Left hindlimb (tissue), 1 donor: ENCODE results near the gene MLLT10.

Source experiments
- DNase-seq: peaks from one replicate; pipeline ENCODE4 v3.0.0-alpha.2; 2018

MLLT10 gene

DNA sequence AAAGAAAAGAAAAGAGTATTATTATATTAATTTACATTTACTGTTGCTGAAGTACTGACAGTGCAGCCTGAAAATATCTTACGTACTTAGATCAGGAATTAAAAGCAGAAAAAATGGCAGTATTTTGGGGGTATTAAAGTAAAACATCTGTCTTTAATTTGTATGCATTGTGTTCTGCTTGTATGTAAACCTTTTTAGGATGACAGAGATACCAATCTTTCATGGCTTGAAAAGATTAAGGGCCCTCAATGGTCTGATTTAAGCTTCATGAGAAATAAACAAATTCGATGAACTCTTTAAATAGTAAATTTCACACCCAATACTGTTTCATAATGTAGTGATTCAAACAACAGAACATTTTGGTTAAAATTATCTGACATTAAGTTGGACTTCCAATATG is 116.3 kb downstream of the MLLT10 start:
- DNase-seq: no peak

DNA sequence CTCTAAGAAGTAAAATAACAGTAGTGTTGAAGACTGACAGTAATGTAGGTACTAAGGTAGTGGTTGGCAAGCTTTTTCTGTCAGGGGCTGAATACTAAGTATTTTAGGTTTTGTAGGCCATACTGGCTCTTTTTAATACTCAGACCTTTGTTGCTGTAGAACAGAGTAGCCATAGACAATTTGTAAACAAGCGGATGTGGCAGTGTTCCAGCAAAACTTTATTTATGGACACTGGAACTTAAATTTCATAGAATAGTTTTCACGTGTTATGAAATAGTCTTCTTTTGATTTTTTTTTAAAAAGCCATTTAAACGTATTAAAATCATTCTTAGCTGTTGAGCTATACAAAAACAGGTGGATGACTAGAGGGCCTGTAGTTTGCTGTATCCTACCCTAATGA is 121.2 kb downstream of the MLLT10 start:
- no peak for DNase-seq

DNA sequence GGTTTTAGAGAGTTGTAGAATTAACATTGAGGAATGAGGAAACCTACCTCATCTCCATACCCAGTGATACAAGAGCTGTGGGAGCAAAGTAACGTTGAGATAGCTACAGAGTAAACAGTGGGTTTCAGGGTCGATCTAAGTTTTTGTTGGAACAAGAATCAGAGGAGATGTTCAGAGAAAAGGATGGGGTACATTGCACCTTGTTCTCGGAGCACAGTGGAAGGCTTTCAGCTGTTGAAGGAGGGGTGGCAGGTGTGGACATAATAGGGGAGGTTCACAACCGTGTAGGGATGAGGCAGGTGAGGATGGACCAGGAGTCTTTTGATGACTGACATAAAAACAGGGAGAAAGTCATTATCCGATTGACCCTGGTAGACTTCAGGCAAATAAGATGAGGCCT is 121.7 kb downstream of the MLLT10 start:
- no peak for DNase-seq

DNA sequence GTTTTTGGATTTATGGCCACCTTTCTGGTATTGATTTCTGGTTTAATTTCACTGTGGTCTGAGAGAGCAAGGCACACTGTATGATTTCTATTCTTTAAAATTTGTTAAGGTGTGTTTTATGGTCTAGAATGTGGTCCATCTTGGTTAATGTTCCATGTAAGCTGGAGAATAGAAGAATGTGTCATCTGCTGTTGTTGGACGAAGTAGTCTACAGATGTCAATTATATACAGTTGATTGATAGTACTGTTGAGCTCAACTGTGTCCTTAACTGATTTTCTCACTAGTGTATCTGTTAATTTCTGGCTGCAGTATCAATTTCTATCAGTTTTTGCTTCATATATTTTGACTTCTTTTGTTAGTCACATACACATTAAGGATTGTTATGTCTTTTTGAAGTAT is 127.1 kb downstream of the MLLT10 start:
- no peak for DNase-seq

DNA sequence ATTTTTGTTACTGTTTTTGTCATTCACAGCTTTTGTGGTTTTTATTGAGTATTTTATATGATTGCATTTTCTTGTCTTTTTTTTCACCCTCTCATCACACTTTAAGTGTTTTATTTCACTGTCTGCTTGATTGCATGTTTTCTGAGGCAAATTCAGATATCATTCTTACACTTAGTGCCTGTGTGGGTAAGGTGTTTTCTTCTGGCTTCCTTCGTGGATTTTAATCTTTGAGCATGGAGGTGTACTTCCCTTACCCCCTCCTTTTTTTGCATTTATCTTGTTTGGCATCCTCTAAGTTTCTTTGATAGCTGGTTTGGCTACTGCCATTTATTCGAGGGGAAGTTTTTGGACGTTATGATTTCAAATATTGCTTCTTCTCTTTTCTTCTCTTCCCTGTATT is 127.9 kb downstream of the MLLT10 start:
- no peak for DNase-seq

DNA sequence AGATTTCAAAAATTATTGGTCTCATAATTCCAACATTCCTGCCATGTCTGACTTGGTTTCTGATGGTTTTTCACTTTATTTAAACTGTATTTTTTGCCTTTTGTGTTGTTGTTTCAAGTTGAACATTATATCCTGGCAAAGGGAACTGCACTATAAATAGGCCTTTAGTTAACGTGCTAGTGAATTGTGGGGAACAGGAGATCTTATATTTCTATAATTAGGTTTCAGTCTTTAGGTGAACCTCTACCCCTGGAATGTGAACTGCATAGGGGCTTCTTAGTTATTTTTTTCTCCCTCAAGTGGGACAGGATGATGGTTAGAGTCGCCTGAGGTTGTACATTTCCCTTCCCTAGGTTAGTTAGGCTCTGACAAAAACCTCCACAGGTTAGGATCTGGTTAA is 128.6 kb downstream of the MLLT10 start:
- no peak for DNase-seq

DNA sequence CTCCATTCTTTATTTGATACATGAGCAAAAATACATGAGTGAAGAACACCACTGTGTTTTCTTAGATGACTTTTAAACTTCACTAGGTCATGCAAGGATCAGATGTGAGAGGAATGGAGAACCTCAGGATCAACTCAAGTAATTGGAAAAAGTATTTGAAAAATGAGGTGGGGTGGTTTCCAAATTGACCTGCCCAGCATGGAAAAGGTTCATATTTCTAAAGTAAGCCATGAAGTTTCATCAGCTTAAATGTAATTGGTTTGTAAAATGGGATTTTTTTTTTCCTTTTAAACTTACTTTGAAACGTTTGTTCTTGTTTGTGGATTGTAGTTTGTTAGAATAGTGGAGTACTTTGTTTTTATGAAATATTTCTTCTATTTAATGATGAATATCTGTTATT is 134.8 kb downstream of the MLLT10 start:
- no peak for DNase-seq

DNA sequence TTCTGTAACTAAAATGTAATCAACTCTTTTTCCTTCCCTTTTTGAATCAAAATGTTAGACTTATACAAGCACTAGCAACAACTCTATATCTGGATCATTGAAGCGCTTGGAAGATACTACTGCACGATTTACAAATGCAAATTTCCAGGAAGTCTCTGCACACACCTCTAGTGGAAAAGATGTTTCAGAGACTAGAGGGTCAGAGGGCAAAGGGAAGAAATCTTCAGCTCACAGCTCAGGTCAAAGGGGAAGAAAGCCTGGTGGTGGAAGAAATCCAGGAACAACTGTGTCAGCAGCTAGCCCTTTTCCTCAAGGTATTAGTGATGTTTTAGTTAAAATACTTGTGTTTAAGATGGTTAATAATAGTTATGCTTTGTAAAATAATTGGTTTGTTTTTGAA is 136.4 kb downstream of the MLLT10 start:
- no peak for DNase-seq

DNA sequence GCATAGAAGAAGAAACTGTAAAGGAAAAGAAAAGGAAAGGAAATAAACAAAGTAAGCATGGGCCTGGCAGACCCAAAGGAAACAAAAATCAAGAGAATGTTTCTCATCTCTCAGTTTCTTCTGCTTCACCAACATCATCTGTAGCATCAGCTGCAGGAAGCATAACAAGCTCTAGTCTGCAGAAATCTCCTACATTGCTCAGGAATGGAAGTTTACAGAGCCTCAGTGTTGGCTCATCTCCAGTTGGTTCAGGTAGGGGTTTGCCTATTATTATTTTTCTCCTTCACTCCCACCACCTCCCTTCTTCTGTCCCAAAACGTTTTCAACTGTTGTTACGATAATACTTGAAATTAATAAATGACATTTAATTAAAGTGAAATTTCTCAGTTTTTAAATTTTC is 139.6 kb downstream of the MLLT10 start:
- no peak for DNase-seq

DNA sequence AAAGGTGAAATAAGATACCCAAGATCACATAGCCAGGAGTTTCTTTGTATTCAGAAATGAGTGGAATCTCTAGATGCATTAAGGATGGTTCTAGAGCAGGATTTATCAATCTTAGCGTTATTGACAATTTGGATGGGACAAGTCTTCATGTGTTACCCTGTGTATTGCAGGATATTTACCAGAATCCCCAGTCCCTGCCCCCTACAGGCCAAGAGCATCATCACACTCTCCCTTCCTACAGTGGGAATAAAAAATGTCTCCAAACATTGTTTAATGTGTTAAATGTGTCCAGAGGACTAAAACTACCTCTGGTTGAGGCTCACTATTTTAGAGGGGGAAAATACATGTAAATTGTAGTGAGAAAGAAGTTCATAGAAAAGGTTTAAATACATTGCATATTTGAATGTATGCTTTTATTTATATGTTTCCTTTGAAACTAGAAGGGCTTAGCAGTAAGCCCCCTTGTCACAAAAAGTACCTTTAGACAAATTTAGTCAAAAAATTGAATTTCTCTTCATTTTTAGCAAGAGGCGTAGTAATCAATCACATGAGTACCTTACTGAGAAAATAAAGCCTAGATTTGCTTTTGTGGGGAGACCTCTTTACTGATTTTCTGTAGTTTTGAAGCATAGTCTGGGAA is 141.2 kb downstream of the MLLT10 start:
- no peak for DNase-seq

DNA sequence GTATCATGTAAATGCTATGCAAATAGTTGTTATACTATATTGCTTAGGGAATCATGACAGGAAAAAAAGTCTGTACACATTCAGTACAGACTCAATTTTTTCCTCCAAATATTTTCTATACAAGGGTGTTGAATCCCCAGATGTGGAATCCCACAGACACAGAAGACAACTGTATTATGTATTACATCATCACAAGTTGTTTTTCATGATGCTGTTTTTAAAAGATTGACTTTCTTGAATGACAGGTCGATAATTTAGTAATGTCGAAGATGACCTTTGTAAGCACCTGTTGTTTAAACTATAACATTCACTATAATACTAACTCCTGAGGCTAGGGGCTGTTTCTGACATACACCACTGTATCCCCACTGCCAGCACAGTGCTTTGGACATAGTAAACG is 143.5 kb downstream of the MLLT10 start:
- no peak for DNase-seq

DNA sequence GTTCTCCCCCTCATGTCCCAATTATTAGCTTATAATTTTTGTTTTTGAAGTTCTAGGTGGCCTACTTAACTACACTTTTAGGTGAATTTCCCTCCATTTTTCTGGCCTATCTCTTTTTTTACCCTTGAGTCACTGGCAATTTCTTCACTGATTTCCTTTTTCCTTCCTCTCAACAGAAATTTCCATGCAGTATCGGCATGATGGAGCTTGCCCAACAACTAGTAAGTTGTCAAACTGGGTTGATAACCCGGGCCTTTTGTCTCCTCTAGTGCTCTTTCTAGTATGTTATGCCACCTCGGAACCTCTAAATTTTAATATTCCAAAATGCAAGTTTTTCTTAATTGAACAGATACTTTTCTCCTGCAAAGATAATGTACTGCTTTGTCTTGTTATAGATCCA is 147.1 kb downstream of the MLLT10 start:
- no peak for DNase-seq

DNA sequence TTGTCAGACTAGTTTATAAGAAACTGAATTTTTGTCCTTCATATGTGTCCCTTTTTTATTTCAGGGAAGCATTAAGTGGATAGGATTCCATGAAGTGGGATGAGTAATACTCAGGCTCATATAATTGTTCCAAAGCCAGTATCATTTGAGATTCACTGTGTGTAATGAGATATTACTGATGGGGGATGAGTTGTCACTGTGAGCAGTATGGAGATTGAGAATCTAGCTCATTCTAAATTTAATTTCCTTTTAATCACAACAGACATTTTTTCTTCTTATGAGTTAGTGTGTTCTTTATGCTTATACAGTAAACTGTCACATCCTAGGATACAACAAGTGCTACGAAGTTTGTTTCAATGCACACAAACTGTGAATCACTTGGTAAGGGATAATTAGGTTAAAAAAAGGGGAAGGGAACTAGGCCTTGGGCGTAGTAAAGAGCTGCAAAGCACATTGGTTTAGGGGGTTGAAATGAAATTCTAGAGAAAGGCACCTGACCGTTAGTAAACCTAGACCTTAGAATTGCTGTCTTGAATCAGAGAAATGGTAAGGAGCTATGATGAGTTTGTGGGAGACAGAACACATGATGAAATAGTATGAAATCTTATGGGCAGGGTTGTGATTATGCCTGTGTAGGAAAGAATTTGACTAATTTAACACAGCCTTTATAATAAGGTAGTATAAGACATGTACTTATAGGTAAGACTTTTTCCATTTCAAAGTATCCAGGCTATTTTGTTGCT is 153.4 kb downstream of the MLLT10 start:
- DNase-seq: no peak

DNA sequence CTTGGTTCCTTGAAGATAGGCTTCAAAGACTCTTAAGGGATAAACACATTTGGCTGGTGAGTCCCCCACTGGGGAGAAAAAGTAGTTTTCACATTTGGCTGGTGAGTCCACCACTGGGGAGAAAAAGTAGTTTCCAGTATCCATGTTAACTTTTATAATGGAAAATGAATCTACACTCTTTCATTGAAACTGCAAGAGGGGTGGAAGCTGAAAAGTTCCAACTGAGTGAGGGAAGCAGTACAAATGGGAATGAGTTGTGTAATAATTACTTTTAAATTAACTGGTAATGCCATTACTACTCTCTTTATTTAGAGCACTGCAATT is 153.9 kb downstream of the MLLT10 start:
- DNase-seq: no peak

DNA sequence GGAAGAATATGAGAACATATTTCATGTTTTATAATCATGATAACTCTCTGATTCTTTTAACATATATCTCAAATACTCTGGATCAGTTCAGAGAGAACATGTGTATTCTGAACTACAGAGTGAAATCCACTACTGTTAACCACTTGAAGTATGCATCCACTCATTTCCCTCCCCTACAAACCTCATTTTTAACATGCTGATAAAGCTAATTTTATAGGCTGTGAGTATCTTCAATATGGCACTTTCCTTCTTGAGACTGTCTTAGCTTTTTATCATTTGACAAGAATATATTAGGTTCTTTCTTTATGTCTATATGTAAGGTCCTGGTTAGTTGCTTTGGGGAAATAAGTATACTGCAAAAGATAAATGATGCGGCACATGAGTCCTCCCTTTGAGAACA is 154.8 kb downstream of the MLLT10 start:
- no peak for DNase-seq

DNA sequence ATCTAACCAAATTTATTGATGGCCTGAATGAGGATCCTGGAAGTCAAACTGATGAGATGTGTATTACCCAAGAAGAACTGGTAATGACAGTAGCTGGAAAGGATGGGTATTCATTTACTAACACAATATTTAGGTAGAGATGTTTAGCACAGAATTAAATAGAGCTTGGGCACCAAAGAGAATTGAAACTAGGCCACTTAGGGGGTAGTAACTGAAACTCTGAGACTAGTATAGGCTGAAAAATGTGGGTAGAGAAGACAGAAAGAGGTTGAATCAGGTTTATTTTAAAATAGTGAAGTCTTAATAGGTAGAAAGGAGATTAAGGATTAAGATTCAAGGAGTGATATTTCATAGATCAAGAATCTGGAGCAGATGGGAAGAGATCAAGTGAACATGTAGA is 155.8 kb downstream of the MLLT10 start:
- no peak for DNase-seq

DNA sequence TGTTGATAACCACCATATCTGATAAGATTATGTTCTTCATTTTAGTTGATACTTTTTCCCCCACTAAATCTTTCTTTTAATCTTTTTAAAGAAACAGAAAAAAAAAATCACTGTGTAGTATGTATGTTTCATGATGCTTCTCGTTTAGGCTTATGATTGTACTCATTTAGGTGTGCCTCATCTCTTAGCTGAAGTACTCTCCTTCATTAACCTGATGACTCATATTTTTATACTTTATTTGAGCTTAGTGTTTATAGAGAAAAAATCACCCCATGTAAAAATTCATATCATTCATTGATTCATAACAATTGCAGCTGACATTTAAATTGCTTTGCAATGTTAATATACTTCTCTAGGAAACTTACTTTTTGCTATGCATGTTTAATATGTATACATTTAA is 158.9 kb downstream of the MLLT10 start:
- DNase-seq: no peak

DNA sequence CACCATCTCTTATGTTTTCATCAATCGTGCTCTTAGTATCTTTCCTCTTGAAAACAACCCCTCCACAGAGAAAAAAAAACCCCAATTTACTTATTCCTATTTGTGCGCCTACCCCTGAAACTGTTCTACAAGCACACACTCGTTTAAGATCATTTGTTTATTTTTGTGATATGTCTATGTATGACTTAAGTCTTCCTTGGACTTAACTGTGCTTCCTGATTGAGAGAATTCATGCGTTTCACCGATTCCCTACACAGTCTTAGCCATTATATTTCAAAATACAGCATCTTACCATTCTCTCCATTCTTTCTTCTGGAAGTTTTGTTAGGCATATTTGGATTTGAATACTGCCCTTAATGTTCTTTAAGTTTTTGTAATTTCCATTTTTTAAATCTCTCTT is 159.4 kb downstream of the MLLT10 start:
- DNase-seq: no peak

DNA sequence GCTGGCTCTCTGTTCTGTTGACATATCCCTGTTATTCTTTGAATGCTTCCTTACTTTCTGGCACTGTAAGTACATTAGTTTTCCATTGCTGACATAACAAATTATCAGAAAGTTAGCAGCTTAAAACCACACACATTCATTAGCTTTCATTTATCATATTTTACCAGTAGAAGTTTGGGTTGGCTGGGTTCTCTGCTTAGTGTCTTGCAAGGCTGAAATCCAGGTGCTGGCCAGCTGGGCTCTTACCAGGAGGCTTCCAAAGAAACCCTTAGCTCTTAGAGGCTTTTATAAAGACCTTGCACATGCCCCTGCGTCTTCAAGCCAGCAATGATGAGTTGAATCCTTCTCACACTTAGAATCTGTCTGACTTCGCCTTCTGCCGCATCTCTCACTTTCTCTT is 160.6 kb downstream of the MLLT10 start:
- DNase-seq: no peak

DNA sequence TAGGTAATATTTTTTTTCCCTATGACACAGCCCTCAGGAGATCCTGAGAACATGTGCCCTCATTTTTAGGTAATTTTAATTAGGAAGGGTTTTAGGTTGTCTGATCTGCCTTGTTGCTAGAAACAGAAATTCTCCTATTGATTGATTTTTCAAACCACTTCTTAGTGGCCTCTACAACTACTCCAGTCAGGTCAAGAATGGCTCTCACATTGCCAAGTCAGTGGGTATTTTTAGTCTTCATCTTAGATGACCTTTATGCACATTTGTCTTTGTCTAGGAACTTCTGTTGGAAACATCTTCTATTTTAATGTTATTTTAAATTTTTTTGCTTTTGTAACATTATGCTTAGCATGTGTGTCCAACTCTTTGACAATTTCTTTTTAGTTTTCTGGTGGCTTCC is 162.3 kb downstream of the MLLT10 start:
- DNase-seq: no peak

DNA sequence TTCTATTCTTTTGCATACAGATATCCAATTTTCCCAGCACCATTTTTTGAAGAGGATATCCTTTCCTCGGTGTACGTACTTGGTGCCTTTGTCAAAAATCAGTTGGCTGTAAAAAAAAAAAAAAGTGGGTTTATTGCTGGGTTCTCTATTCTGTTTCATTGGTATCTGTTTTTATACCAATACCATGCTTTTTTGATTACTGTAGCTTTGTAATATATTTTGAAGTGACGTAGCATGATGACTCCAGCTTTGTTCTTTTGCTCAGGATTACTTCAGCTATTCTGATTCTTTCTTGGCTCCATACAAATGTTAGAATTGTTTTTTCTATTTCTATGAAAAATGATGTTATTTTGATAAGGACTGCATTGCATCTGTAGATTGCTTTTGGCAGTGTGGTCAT is 165.5 kb downstream of the MLLT10 start:
- DNase-seq: no peak

DNA sequence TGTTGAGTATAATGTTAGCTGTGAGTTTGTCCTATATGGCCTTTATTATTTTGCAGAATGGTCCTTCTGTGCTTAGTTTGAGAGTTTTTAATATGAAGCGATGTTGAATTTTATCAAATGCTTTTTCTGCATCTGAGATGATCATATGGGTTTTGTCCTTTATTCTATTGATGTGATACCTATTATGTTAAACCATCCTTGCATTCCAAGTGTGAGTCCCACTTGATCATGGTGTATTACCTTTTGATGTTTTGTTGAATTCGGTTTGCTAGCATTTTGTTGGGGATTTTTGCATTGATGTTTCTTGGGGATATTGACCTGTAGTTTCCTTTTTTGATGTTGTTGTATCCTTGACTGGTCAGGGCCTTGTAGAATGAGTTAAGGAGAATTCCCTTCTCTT is 166.4 kb downstream of the MLLT10 start:
- DNase-seq: no peak

DNA sequence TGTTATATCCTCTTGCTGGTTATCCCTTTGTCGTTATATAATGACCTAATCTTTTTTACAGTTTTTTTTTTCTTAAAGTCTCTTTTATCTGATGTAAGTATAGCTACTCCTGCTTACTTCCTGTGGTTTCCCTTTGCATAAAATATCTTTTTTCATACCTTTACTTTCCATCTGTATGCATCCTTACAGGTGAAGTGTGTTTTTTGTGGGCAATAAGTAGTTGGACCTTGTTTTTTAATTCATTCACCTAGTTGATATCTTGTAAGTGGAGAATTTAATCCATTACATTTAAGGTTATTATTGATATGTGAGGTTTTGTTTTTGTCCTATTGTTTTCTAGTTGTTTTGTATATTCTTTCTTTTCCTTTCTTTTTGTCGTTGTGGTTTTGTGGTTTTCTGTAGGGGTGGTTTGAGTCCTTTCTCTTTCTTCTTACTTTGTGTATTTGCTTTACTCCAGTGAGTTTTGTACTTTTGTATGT is 168.6 kb downstream of the MLLT10 start:
- no peak for DNase-seq

DNA sequence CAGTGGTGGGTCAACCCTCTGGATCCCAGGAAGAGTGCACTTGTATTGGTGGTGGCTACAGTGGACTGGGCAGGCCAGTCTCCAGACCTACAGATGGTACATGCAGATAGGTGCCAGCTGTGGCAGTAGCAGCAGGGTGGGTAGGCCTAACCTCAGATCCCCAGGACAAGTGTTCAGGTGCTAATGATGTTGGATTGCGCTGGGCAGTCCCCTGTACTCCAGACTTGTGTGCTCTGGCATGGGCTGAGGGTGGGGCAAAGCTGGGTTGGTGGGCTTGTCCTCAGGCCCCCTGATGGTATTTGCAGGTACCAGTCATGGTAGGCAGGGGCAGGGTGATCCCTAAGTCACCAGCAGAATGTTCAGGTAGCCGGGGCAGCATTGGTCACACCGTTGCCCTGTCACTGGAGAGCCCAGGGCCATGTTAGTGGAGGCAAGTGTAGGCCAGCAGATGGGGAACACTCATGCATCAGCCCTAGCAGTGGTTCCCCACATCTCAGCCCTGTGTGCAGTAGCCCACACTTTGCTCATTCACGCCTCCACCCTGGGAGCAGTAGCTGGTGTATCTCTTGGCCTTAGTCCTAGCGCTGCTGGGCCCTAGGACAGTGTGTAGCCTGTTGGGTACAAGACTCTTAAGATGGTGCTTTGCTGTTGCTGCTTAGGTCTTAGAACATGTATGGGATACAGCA is 171.3 kb downstream of the MLLT10 start:
- DNase-seq: no peak

DNA sequence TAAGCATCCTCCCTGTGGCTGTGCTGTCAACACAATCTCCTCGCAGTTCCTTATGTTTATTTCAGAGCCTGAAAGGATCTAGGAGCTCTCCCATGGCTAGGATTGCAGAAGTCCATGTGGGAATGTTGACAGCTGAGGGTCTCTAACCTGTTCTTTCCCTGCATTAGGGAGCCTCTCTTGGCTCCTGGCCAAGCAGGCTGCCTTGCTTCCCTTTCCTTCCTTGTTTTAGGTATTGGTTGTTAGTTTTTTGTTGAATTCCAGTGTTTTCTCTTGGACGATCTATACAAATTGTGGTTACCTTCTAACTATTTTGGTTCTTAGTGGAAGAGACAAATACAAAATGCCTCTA is 171.8 kb downstream of the MLLT10 start:
- no peak for DNase-seq
